RWPE1 (cell line): ENCODE results near the gene SAFB.

Source experiments
- CTCF ChIA-PET: fragments of 350-600 bp; sonication (Branson Sonifier 250); formaldehyde crosslinking; extraction: SDS; loops from one replicate; lab custom pipeline; 2021; lab: Yijun Ruan, JAX
- POLR2A ChIA-PET: fragments of 400-600 bp; formaldehyde crosslinking; extraction: SDS; loops from one replicate; lab custom pipeline; 2020; ENCODE audit warnings: antibody characterized with exemption; ENCODE audit not compliant: low non-redundant PET; lab: Yijun Ruan, JAX
- DNase-seq: peaks from one replicate; pipeline ENCODE4 v3.0.0; 2012; ENCODE audit warnings: low spot score
- H3K27ac ChIP-seq: fragments of 450-650 bp; 2 replicates; pipeline ENCODE4 v1.5.1; 2017
- TF ChIP-seq, protein P1 (sequence below): fragments of 450-650 bp; conservative IDR thresholded peaks from 2 replicates; pipeline ENCODE4 v1.5.1; 2017; ENCODE audit warnings: low read depth, mild to moderate bottlenecking

The SAFB gene

DNA sequence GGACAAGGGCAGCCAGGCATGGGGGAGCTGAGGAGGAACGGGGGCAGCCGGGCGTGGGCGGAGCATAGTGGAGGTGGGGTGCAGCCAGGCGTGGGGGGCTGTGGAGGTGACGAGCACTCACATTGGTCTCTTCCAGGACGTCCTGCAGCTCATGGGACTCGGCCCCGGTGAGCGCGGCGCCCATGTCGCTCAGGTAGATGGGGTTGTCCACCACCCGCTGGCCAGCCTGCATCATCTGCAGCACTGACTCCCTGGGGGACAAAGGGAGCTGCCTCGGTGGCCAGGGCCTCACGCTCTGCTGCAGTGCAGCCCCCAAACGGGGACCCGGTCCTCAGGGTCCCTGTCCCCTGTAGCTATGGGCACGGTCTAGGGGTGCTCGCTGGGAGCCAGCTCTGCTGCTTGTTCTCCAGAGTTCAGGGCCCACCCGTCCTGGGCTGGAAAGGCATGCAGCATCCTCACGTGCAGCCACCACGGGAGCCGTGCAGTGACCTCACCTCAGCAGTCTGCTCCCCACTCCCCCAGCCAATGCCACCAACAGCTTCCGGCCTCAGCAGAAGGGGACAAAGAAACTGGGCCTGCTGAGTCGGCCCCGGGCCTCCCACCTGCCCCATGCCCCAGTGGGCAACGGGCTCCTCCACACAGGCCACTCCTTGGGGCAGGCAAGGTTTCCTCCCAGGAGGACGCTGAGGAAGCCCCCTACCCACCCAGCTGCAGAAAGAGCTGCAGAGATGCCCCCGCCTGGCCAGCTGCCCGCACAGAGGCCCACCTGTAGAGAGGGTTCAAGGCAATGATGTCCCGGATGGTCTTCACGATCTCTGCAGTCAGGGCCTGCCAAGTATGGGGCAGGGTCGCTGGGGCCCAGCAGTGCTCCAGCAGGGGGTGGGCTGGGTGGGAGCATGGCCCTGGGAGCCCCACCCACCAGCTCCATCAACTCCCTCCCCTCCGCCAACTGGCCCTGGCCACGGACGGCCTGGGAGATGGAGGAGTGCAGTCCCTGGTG is 85.0 kb downstream of the SAFB start:
- TF ChIP-seq, protein P1, sequence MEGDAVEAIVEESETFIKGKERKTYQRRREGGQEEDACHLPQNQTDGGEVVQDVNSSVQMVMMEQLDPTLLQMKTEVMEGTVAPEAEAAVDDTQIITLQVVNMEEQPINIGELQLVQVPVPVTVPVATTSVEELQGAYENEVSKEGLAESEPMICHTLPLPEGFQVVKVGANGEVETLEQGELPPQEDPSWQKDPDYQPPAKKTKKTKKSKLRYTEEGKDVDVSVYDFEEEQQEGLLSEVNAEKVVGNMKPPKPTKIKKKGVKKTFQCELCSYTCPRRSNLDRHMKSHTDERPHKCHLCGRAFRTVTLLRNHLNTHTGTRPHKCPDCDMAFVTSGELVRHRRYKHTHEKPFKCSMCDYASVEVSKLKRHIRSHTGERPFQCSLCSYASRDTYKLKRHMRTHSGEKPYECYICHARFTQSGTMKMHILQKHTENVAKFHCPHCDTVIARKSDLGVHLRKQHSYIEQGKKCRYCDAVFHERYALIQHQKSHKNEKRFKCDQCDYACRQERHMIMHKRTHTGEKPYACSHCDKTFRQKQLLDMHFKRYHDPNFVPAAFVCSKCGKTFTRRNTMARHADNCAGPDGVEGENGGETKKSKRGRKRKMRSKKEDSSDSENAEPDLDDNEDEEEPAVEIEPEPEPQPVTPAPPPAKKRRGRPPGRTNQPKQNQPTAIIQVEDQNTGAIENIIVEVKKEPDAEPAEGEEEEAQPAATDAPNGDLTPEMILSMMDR = no peak
- POLR2A ChIA-PET = no interaction called here
- CTCF ChIA-PET = no interaction called here
- DNase-seq = no peak
- no peak overlapping the region for H3K27ac ChIP-seq

DNA sequence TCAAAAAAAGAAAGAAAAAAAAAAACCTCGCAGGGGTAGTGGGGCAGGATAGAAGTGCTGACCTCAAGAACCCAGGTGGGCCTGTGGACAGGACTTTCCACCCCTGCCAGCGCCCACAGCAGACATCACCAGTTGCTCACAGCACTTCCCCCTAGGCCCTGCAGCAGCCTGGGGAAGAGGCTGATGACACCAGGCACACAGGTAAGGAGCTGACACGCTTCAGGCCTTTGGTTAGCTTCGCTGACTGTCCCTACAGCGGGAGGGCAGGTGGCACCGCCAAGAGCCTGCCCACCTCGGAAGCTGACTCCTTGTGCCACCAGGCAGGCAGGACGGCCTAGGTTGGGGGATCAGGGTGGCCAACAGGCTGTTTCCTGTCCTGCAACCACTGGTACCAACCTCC is 88.1 kb downstream of the SAFB start:
- TF ChIP-seq, protein P1 = no peak
- CTCF ChIA-PET = no interaction called here
- POLR2A ChIA-PET = no interaction called here

DNA sequence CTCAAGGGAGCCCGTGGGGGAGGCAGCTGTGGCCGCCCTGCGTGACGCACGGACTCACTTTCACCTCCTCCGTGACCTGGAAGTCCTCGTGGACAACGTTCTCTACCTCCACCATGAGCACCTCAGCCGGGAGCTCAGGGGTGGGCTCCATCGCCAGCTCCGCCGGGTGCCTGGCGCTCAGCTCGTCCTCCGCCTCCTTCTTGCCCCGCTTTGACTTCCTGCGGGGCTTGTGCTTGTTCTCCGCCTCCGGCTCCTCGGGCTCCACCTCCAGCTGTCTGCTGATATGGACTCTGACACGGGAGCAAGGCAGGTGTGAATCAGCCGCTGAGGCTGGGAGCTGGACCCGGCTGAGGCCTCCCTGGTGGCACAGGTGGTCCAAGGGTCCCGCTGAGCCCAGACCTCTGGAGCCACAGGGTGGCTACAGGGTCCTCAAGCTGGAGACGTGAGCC is 88.9 kb downstream of the SAFB start:
- ChIA-PET CTCF (no interaction called here), POLR2A (no interaction called here)
- no peak overlapping the region; the same call in 1 of the 2 replicates for H3K27ac ChIP-seq
- TF ChIP-seq, protein P1 = no peak
- DNase-seq = no peak

More for the DNA sequence above, 88.1 kb downstream of the SAFB start:
- H3K27ac ChIP-seq = no peak overlapping the region; the same call in 1 of the 2 replicates
- no peak for DNase-seq

DNA sequence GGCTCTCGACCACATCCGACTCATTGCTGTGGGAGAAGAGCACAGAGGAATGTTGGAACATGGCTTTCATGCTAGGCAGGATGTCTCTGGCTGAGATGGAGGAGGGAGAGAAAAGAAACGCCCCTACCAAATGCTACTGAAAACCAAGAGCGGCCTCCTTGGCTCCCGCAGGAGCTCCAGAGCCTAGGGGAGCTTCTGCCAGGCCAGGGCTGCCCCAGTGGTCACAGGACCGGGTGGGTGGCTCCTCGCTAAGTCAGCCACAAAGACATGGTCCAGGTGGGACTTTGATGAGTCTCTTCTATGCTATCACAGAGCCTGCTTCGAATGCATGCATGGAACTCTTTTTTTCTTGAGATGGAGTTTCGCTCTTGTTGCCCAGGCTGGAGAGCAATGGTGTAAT is 90.3 kb downstream of the SAFB start:
- H3K27ac ChIP-seq = no peak overlapping the region
- TF ChIP-seq, protein P1 = no peak
- CTCF ChIA-PET = no interaction called here
- POLR2A ChIA-PET = no interaction called here
- DNase-seq = no peak

DNA sequence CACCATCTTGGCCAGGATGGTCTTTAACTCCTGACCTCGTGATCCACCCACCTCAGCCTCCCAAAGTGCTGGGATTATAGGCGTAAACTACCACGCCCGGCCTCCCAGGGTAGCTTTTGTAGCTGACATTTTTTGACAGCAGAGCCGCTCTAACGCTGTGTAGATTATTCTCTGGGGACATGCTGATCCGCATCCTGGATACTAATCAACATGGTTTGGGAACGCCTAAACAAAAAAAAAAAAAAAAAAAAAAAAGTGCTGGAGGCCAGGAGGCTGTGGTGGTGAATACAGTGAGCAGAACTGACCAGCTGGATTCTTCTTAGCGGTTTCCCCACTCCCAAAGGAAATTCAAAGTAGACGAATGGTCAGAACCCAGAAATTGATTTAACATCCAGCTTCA is 91.9 kb downstream of the SAFB start:
- ChIA-PET POLR2A (interaction anchor here (0.7 kb wide), 1 partner anchor 92 kb away, joined by 7 read pairs; the partner anchor contains the start of genes SAFB and SAFB2), CTCF (no interaction called here)
- DNase-seq = no peak
- TF ChIP-seq, protein P1 = no peak
- no peak overlapping the region for H3K27ac ChIP-seq

DNA sequence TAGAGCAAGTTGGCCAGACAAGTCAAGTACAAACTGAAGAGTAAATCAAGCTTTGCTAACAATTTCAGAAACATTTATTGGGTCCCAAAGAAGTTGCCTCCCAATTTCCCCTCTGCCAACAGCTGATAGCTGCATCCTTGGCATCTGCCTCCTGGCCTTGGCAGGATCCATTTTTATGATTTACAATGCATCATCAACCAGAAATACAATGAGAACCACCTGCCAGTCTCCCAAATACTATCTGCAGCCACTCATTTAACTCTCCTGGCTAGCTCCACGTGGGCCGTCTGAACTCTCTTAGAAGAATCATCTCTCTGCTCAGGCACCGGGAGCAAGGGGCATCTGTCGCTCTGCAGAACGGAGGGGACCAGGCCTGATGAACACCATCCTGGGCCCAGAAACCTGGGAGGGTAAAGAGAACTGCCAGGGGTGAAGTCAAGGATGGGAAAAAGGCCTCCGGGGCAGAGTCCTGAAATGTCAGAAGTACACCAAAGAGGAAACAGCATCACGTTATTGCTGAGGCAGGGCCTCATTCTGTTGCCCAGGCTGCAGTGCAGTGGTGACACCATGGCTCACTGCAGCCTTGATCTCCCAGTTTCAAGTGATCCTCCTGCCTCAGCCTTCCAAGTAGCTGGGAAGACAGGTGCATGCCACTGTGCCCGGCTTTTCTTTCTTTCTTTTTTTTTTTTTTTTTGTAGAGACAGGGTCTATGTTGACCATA is 94.5 kb downstream of the SAFB start:
- TF ChIP-seq, protein P1 = no peak
- ChIA-PET CTCF (interaction anchor here (0.6 kb wide), 1 partner anchor 168 kb away, joined by 5 read pairs; no protein-coding TSS in a partner anchor), POLR2A (interaction anchor here (0.6 kb wide), 1 partner anchor 261 kb away, joined by 3 read pairs; no protein-coding TSS in a partner anchor)
- peak overlapping the region; percentile 96 for H3K27ac ChIP-seq
- DNase-seq = no peak
